ENCODE data around the gene LCN9.

The LCN9 gene

GRCh38 chr9:135712613-135713295, 49.6 kb downstream of the LCN9 start:
- H3K4me3 ChIP-seq (ENCODE audit: low read depth, low read length): no peak overlapping the region
- no peak for DNase-seq (ENCODE audit: low read depth)
- TF ChIP-seq, protein P1, sequence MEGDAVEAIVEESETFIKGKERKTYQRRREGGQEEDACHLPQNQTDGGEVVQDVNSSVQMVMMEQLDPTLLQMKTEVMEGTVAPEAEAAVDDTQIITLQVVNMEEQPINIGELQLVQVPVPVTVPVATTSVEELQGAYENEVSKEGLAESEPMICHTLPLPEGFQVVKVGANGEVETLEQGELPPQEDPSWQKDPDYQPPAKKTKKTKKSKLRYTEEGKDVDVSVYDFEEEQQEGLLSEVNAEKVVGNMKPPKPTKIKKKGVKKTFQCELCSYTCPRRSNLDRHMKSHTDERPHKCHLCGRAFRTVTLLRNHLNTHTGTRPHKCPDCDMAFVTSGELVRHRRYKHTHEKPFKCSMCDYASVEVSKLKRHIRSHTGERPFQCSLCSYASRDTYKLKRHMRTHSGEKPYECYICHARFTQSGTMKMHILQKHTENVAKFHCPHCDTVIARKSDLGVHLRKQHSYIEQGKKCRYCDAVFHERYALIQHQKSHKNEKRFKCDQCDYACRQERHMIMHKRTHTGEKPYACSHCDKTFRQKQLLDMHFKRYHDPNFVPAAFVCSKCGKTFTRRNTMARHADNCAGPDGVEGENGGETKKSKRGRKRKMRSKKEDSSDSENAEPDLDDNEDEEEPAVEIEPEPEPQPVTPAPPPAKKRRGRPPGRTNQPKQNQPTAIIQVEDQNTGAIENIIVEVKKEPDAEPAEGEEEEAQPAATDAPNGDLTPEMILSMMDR (IDR thresholded peaks at IDR 0.05; ENCODE audit: low read depth, low read length, missing control alignments): no peak

GRCh38 chr9:135714242-135715055, 51.3 kb downstream of the LCN9 start:
- DNase-seq (ENCODE audit: low read depth): no peak
- TF ChIP-seq, protein P1 (IDR thresholded peaks at IDR 0.05; ENCODE audit: low read depth, low read length, missing control alignments): no peak
- H3K4me3 ChIP-seq (ENCODE audit: low read depth, low read length): no peak overlapping the region

GRCh38 chr9:135715056-135715595, 52.0 kb downstream of the LCN9 start:
- DNase-seq (ENCODE audit: low read depth): no peak
- TF ChIP-seq, protein P1 (IDR thresholded peaks at IDR 0.05; ENCODE audit: low read depth, low read length, missing control alignments): no peak
- no peak overlapping the region for H3K4me3 ChIP-seq (ENCODE audit: low read depth, low read length)

- TF ChIP-seq, protein P1 (IDR thresholded peaks at IDR 0.05; ENCODE audit: low read depth, low read length, missing control alignments): no peak
- H3K4me3 ChIP-seq (ENCODE audit: low read depth, low read length): no peak overlapping the region
- DNase-seq (ENCODE audit: low read depth): no peak
Measured at GRCh38 chr9:135716045-135716444, 52.9 kb downstream of the LCN9 start.

Data from GM12864 (cell line).